K562 (cell line): Measurements from ENCODE around the gene PPP4R1.

Experiments
- ELF1 ChIP-seq: fragments of 200-800 bp; sonication (Bioruptor generic); IDR thresholded peaks from 2 replicates; pipeline ENCODE4 v1.6.1; 2016; ENCODE audit warnings: missing genetic modification characterization, missing compliant biosample characterization
- POLR2A ChIP-seq: fragments of 450-650 bp; conservative IDR thresholded peaks from 2 replicates; pipeline ENCODE4 v1.6.1; 2016
- REST ChIP-seq, 2 experiments: fragments of 450-650 bp; formaldehyde crosslinking in 1 of 2; IDR thresholded peaks; 2 replicates each; pipeline versions ENCODE4 v1.4.0 to v1.6.1; 2014 to 2020; ENCODE audit warnings: mild to moderate bottlenecking in 2 of 2, borderline replicate concordance in 1 of 2, low read depth in 1 of 2
- STAT5B ChIP-seq: fragments of 250-450 bp; sonication (Bioruptor Pico); IDR thresholded peaks from 2 replicates; pipeline ENCODE4 v1.8.0; 2021; ENCODE audit warnings: mild to moderate bottlenecking, inconsistent platforms
- ZNF239 ChIP-seq: fragments of 250-450 bp; sonication (Bioruptor Pico); IDR thresholded peaks from 2 replicates; pipeline ENCODE4 v1.4.0; 2020; ENCODE audit warnings: mild to moderate bottlenecking
- TF ChIP-seq, protein P1 (sequence below), 2 experiments: IDR thresholded peaks; 2 replicates each; pipeline ENCODE4 v1.6.1; 2011; ENCODE audit warnings: borderline replicate concordance in 1 of 2, control low read depth in 1 of 2, low read depth in 1 of 2, low read length in 1 of 2, mild to moderate bottlenecking in 1 of 2, mixed read lengths in 1 of 2, moderate library complexity in 1 of 2; ENCODE audit not compliant: insufficient read depth in 1 of 2, insufficient read length in 1 of 2, poor library complexity in 1 of 2, severe bottlenecking in 1 of 2; ENCODE audit errors: extremely low read depth in 1 of 2

GRCh38 chr18:9513971-9514512 is 100.3 kb downstream of the PPP4R1 start:
- TF ChIP-seq ELF1 (tag) (no peak), POLR2A (no peak), REST (IDR thresholded peaks at IDR 0.05; ENCODE audit: borderline replicate concordance) (no peak), REST (CRISPR knock-in tag; IDR thresholded peaks at IDR 0.05; ENCODE audit: low read depth) (no peak), ZNF239 (no peak), STAT5B (no peak)
- TF ChIP-seq, protein P1, sequence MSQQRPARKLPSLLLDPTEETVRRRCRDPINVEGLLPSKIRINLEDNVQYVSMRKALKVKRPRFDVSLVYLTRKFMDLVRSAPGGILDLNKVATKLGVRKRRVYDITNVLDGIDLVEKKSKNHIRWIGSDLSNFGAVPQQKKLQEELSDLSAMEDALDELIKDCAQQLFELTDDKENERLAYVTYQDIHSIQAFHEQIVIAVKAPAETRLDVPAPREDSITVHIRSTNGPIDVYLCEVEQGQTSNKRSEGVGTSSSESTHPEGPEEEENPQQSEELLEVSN (IDR thresholded peaks at IDR 0.05; ENCODE audit: borderline replicate concordance in 1 of 2, extremely low read depth in 1 of 2, insufficient read depth in 1 of 2, insufficient read length in 1 of 2, low read depth in 1 of 2, low read length in 1 of 2, poor library complexity in 1 of 2, severe bottlenecking in 1 of 2): no peak
